SK-N-SH treated with all-trans-retinoic acid at 6 μM for 48 hours (cell line): ENCODE results near the gene RPS6KC1.

Source experiments
- ATAC-seq: fragments of 200-7000 bp; cut with Tn5 transposase; 3 replicates; pipeline ENCODE4 v1.9.1; 2020; ENCODE audit warnings: mild to moderate bottlenecking, moderate library complexity
- ARNTL ChIP-seq: fragments of 450-650 bp; formaldehyde crosslinking; IDR thresholded peaks from 2 replicates; pipeline ENCODE4 v1.5.0; 2020; ENCODE audit warnings: low read depth, mild to moderate bottlenecking, moderate library complexity, borderline replicate concordance
- BACH2 ChIP-seq: fragments of 250-450 bp; sonication (Bioruptor Pico); IDR thresholded peaks from 2 replicates; pipeline ENCODE4 v1.9.0; 2021; ENCODE audit warnings: mild to moderate bottlenecking, borderline replicate concordance
- CSDC2 ChIP-seq: fragments of 250-450 bp; sonication (Bioruptor Pico); IDR thresholded peaks from 2 replicates; pipeline ENCODE4 v1.5.0; 2020; ENCODE audit warnings: mild to moderate bottlenecking, moderate library complexity
- ESRRG ChIP-seq: fragments of 250-450 bp; sonication (Bioruptor Pico); IDR thresholded peaks from 2 replicates; pipeline ENCODE4 v1.6.1; 2021; ENCODE audit warnings: mild to moderate bottlenecking
- GLIS3 ChIP-seq: fragments of 250-450 bp; sonication (Bioruptor Pico); IDR thresholded peaks from 2 replicates; pipeline ENCODE4 v1.5.0; 2020; ENCODE audit warnings: mild to moderate bottlenecking, moderate library complexity
- ISL1 ChIP-seq: fragments of 250-450 bp; sonication (Bioruptor Pico); IDR thresholded peaks from 2 replicates; pipeline ENCODE4 v2.1.2; 2022; ENCODE audit warnings: mild to moderate bottlenecking, moderate library complexity
- PPARA ChIP-seq: fragments of 250-450 bp; sonication (Bioruptor Pico); IDR thresholded peaks from 2 replicates; pipeline ENCODE4 v1.5.0; 2020; ENCODE audit warnings: mild to moderate bottlenecking, borderline replicate concordance
- RARB ChIP-seq: fragments of 250-450 bp; sonication (Bioruptor Pico); IDR thresholded peaks from 2 replicates; pipeline ENCODE4 v1.8.0; 2021; ENCODE audit warnings: mild to moderate bottlenecking, moderate library complexity
- TCF4 ChIP-seq: fragments of 250-450 bp; sonication (Bioruptor Pico); IDR thresholded peaks from 2 replicates; pipeline ENCODE4 v1.8.0; 2021; ENCODE audit warnings: mild to moderate bottlenecking, moderate library complexity, borderline replicate concordance
- TOX ChIP-seq: fragments of 250-450 bp; sonication (Bioruptor Pico); IDR thresholded peaks from 2 replicates; pipeline ENCODE4 v1.8.0; 2021; ENCODE audit warnings: mild to moderate bottlenecking, moderate library complexity, borderline replicate concordance
- ZC3H10 ChIP-seq: fragments of 250-450 bp; sonication (Bioruptor Pico); IDR thresholded peaks from 2 replicates; pipeline ENCODE4 v1.5.1; 2021; ENCODE audit warnings: mild to moderate bottlenecking, moderate library complexity
- ZFP3 ChIP-seq: fragments of 250-450 bp; sonication (Bioruptor Pico); IDR thresholded peaks from 2 replicates; pipeline ENCODE4 v1.5.0; 2020; ENCODE audit warnings: mild to moderate bottlenecking, moderate library complexity
- ZFP30 ChIP-seq: fragments of 450-650 bp; formaldehyde crosslinking; IDR thresholded peaks from 2 replicates; pipeline ENCODE4 v1.5.0; 2022; ENCODE audit warnings: mild to moderate bottlenecking, moderate library complexity
- ZNF565 ChIP-seq: fragments of 450-650 bp; formaldehyde crosslinking; conservative IDR thresholded peaks from 2 replicates; pipeline ENCODE4 v1.5.0; 2020; ENCODE audit warnings: low read depth, mild to moderate bottlenecking, moderate library complexity
- ZNF70 ChIP-seq: fragments of 450-650 bp; formaldehyde crosslinking; IDR thresholded peaks from 2 replicates; pipeline ENCODE4 v1.5.0; 2020; ENCODE audit warnings: mild to moderate bottlenecking, moderate library complexity
- TF ChIP-seq, protein P1 (sequence below): fragments of 250-450 bp; sonication (Bioruptor Pico); IDR thresholded peaks from 2 replicates; pipeline ENCODE4 v1.8.0; 2020; ENCODE audit warnings: mild to moderate bottlenecking, moderate library complexity, borderline replicate concordance
- TF ChIP-seq, protein P2 (sequence below): fragments of 250-450 bp; sonication (Bioruptor Pico); IDR thresholded peaks from 2 replicates; pipeline ENCODE4 v1.8.0; 2021; ENCODE audit warnings: low read depth, mild to moderate bottlenecking, moderate library complexity, borderline replicate concordance
- TF ChIP-seq, protein P3 (sequence below): fragments of 250-450 bp; sonication (Bioruptor Pico); IDR thresholded peaks from 2 replicates; pipeline ENCODE4 v1.5.1; 2021; ENCODE audit warnings: mild to moderate bottlenecking, moderate library complexity
- TF ChIP-seq, protein P4 (sequence below): fragments of 250-450 bp; sonication (Bioruptor Pico); IDR thresholded peaks from 2 replicates; pipeline ENCODE4 v1.5.0; 2020; ENCODE audit warnings: mild to moderate bottlenecking, moderate library complexity
- TF ChIP-seq, protein P5 (sequence below): fragments of 250-450 bp; sonication (Bioruptor Pico); IDR thresholded peaks from 2 replicates; pipeline ENCODE4 v1.5.1; 2020; ENCODE audit warnings: low read depth, mild to moderate bottlenecking, moderate library complexity

Gene RPS6KC1

DNA sequence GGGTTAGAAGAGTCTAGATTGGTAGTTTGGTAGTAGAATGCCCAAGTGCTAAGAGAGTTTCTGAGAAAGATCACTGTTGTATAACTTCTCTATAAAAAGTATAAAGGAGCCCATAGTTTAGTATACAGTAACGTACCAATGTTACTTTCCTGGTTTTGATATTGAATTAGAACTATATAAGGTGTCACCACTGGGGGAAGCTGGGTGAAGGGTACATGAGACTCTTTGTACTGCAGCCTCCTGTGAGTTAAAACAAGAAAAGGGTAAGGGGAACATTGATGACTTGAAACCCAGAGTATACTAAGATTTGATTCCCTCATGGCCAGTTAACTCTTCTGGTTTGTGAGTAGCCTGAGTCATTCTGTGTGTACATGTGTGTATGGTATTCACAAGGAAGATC, 129.8 kb downstream of the RPS6KC1 start:
- TF ChIP-seq GLIS3 (CRISPR knock-in tag) (no peak), ZFP30 (CRISPR knock-in tag) (no peak), ZNF70 (CRISPR knock-in tag) (no peak), ARNTL (CRISPR knock-in tag) (no peak), ZFP3 (CRISPR knock-in tag) (no peak), TCF4 (no peak)
- TF ChIP-seq, protein P1, sequence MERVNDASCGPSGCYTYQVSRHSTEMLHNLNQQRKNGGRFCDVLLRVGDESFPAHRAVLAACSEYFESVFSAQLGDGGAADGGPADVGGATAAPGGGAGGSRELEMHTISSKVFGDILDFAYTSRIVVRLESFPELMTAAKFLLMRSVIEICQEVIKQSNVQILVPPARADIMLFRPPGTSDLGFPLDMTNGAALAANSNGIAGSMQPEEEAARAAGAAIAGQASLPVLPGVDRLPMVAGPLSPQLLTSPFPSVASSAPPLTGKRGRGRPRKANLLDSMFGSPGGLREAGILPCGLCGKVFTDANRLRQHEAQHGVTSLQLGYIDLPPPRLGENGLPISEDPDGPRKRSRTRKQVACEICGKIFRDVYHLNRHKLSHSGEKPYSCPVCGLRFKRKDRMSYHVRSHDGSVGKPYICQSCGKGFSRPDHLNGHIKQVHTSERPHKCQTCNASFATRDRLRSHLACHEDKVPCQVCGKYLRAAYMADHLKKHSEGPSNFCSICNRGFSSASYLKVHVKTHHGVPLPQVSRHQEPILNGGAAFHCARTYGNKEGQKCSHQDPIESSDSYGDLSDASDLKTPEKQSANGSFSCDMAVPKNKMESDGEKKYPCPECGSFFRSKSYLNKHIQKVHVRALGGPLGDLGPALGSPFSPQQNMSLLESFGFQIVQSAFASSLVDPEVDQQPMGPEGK (CRISPR knock-in tag) = no peak
- TF ChIP-seq, protein P2, sequence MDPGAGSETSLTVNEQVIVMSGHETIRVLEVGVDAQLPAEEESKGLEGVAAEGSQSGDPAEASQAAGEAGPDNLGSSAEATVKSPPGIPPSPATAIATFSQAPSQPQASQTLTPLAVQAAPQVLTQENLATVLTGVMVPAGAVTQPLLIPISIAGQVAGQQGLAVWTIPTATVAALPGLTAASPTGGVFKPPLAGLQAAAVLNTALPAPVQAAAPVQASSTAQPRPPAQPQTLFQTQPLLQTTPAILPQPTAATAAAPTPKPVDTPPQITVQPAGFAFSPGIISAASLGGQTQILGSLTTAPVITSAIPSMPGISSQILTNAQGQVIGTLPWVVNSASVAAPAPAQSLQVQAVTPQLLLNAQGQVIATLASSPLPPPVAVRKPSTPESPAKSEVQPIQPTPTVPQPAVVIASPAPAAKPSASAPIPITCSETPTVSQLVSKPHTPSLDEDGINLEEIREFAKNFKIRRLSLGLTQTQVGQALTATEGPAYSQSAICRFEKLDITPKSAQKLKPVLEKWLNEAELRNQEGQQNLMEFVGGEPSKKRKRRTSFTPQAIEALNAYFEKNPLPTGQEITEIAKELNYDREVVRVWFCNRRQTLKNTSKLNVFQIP (CRISPR knock-in tag) = no peak
- ATAC-seq = no peak

DNA sequence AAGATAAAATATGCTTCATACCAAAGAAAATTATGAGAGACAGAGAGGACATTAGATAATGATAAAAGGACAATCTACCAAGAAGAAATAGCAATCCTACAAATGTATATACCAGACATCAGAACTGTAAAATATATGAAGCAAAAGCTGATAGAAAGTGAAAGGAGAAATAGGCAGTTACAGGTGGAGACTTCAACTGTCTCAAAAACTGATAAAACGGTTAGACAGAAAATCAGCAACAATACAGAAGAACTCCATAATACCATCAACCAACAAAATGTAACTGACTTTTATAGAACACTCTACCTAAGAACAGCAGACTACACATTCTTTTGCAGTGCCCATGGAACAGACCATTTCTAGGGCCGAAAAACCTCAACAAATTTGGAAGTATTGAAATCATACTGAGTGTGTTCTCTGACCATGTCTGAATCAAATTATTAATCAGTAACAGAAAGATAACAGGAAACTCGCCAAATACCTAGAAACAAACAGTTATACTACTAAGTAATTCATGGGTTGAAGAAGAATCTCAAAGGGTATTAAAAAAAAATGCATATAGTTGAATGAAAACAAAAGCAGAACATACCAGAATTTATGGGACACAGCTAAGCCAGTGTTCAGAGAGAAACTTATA, 132.1 kb downstream of the RPS6KC1 start:
- ATAC-seq = no peak
- TF ChIP-seq, protein P3, sequence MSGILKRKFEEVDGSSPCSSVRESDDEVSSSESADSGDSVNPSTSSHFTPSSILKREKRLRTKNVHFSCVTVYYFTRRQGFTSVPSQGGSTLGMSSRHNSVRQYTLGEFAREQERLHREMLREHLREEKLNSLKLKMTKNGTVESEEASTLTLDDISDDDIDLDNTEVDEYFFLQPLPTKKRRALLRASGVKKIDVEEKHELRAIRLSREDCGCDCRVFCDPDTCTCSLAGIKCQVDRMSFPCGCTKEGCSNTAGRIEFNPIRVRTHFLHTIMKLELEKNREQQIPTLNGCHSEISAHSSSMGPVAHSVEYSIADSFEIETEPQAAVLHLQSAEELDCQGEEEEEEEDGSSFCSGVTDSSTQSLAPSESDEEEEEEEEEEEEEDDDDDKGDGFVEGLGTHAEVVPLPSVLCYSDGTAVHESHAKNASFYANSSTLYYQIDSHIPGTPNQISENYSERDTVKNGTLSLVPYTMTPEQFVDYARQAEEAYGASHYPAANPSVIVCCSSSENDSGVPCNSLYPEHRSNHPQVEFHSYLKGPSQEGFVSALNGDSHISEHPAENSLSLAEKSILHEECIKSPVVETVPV (CRISPR knock-in tag) = no peak
- TF ChIP-seq RARB (CRISPR knock-in tag) (no peak), GLIS3 (CRISPR knock-in tag) (no peak), ZNF70 (CRISPR knock-in tag) (no peak)
- TF ChIP-seq, protein P4, sequence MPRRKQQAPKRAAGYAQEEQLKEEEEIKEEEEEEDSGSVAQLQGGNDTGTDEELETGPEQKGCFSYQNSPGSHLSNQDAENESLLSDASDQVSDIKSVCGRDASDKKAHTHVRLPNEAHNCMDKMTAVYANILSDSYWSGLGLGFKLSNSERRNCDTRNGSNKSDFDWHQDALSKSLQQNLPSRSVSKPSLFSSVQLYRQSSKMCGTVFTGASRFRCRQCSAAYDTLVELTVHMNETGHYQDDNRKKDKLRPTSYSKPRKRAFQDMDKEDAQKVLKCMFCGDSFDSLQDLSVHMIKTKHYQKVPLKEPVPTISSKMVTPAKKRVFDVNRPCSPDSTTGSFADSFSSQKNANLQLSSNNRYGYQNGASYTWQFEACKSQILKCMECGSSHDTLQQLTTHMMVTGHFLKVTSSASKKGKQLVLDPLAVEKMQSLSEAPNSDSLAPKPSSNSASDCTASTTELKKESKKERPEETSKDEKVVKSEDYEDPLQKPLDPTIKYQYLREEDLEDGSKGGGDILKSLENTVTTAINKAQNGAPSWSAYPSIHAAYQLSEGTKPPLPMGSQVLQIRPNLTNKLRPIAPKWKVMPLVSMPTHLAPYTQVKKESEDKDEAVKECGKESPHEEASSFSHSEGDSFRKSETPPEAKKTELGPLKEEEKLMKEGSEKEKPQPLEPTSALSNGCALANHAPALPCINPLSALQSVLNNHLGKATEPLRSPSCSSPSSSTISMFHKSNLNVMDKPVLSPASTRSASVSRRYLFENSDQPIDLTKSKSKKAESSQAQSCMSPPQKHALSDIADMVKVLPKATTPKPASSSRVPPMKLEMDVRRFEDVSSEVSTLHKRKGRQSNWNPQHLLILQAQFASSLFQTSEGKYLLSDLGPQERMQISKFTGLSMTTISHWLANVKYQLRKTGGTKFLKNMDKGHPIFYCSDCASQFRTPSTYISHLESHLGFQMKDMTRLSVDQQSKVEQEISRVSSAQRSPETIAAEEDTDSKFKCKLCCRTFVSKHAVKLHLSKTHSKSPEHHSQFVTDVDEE (CRISPR knock-in tag) = no peak

DNA sequence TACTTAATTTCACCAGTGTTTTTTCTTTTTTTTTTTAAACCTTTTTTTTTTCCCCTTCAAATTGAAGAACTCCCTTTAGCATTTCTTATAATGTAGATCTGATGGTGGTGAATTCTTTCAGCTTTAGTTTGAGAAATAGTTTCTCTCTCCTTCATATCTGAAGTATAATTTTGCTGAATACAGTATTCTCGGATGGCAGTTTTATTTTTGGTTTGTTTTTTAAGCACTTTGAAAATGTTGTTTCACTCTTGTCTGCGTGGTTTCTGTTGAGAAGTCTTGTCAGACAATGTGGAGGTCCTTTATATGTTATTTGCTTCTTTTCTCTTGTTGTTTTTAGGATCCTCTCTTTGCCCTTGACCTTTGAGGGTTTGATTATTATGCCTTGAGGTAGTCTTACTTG, 135.1 kb downstream of the RPS6KC1 start:
- ATAC-seq = no peak
- TF ChIP-seq ISL1 (CRISPR knock-in tag) = no peak
- TF ChIP-seq, protein P4 (CRISPR knock-in tag) = no peak
- no peak for TF ChIP-seq ZFP30 (CRISPR knock-in tag)
- no peak for TF ChIP-seq TOX
- TF ChIP-seq, protein P2 (CRISPR knock-in tag) = no peak
- no peak for TF ChIP-seq CSDC2 (CRISPR knock-in tag)
- no peak for TF ChIP-seq ZNF70 (CRISPR knock-in tag)
- TF ChIP-seq ESRRG (CRISPR knock-in tag) = no peak
- TF ChIP-seq, protein P5, sequence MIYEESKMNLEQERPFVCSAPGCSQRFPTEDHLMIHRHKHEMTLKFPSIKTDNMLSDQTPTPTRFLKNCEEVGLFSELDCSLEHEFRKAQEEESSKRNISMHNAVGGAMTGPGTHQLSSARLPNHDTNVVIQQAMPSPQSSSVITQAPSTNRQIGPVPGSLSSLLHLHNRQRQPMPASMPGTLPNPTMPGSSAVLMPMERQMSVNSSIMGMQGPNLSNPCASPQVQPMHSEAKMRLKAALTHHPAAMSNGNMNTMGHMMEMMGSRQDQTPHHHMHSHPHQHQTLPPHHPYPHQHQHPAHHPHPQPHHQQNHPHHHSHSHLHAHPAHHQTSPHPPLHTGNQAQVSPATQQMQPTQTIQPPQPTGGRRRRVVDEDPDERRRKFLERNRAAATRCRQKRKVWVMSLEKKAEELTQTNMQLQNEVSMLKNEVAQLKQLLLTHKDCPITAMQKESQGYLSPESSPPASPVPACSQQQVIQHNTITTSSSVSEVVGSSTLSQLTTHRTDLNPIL (CRISPR knock-in tag) = no peak
- TF ChIP-seq PPARA (CRISPR knock-in tag) = no peak
- no peak for TF ChIP-seq ZC3H10 (CRISPR knock-in tag)
- no peak for TF ChIP-seq BACH2
- TF ChIP-seq ZNF565 = no peak
